ENCODE results near the gene MTIF3.

MTIF3 gene

GRCh38 chr13:27415116-27415515 lies 35.2 kb downstream of the MTIF3 start:
- Histone ChIP-seq H3K4me3 (ENCODE audit: low read length, poor library complexity, severe bottlenecking) (no peak overlapping the region), H3K27me3 (ENCODE audit: insufficient read depth, low read length, poor library complexity, severe bottlenecking) (no peaks in the 10 kb centered on the region)

GRCh38 chr13:27411341-27411740 lies 39.0 kb downstream of the MTIF3 start:
- no peak overlapping the region for H3K4me2 ChIP-seq (ENCODE audit: low read depth, low read length, poor library complexity, severe bottlenecking)
- H3K9ac ChIP-seq (ENCODE audit: low read depth, low read length, poor library complexity, severe bottlenecking): no peak overlapping the region
- no peaks in the 10 kb centered on the region for H3K4me1 ChIP-seq (ENCODE audit: insufficient read depth, low read length, poor library complexity, severe bottlenecking)
- no peak overlapping the region for H2AFZ ChIP-seq (ENCODE audit: low read length)
- no peak overlapping the region for H3K4me3 ChIP-seq (ENCODE audit: low read length, poor library complexity, severe bottlenecking)
- H3F3A ChIP-seq (ENCODE audit: low read depth): no peaks in the 10 kb centered on the region
- H4K20me1 ChIP-seq (ENCODE audit: insufficient read depth, low read length, poor library complexity, severe bottlenecking): no peaks in the 10 kb centered on the region
- H3K9me3 ChIP-seq (ENCODE audit: insufficient read depth, low read depth, low read length): no peaks in the 10 kb centered on the region
- H3K36me3 ChIP-seq (ENCODE audit: insufficient read depth, low read length): no peaks in the 10 kb centered on the region
- no peak for TF ChIP-seq EZH2phosphoT487 (IDR thresholded peaks at IDR 0.05; ENCODE audit: borderline replicate concordance)
- no peak for TF ChIP-seq CTCF (conservative IDR thresholded peaks at IDR 0.05; ENCODE audit: low read length)
- H3K9me2 ChIP-seq (replicated peaks; ENCODE audit: low read depth, low read length): no peaks in the 10 kb centered on the region
- H3K79me2 ChIP-seq (ENCODE audit: insufficient read depth, low read length): no peaks in the 10 kb centered on the region
- H3K27me3 ChIP-seq (ENCODE audit: insufficient read depth, low read length, poor library complexity, severe bottlenecking): no peaks in the 10 kb centered on the region

More at GRCh38 chr13:27415116-27415515, 35.2 kb downstream of the MTIF3 start:
- no peak for TF ChIP-seq CTCF (conservative IDR thresholded peaks at IDR 0.05; ENCODE audit: low read length)
- TF ChIP-seq EZH2phosphoT487 (IDR thresholded peaks at IDR 0.05; ENCODE audit: borderline replicate concordance): no peak
- no peaks in the 10 kb centered on the region for H3K9me3 ChIP-seq (ENCODE audit: insufficient read depth, low read depth, low read length)
- H3K9ac ChIP-seq (ENCODE audit: low read depth, low read length, poor library complexity, severe bottlenecking): no peak overlapping the region
- H3F3A ChIP-seq (ENCODE audit: low read depth): no peaks in the 10 kb centered on the region
- no peaks in the 10 kb centered on the region for H3K9me2 ChIP-seq (replicated peaks; ENCODE audit: low read depth, low read length)
- H3K79me2 ChIP-seq (ENCODE audit: insufficient read depth, low read length): no peaks in the 10 kb centered on the region
- no peaks in the 10 kb centered on the region for H4K20me1 ChIP-seq (ENCODE audit: insufficient read depth, low read length, poor library complexity, severe bottlenecking)
- no peaks in the 10 kb centered on the region for H3K36me3 ChIP-seq (ENCODE audit: insufficient read depth, low read length)
- no peaks in the 10 kb centered on the region for H3K4me1 ChIP-seq (ENCODE audit: insufficient read depth, low read length, poor library complexity, severe bottlenecking)
- no peak overlapping the region for H2AFZ ChIP-seq (ENCODE audit: low read length)
- H3K4me2 ChIP-seq (ENCODE audit: low read depth, low read length, poor library complexity, severe bottlenecking): no peak overlapping the region

- H3K79me2 ChIP-seq (ENCODE audit: insufficient read depth, low read length): no peaks in the 10 kb centered on the region
- no peaks in the 10 kb centered on the region for H3K9me3 ChIP-seq (ENCODE audit: insufficient read depth, low read depth, low read length)
- no peak overlapping the region for H2AFZ ChIP-seq (ENCODE audit: low read length)
- no peaks in the 10 kb centered on the region for H4K20me1 ChIP-seq (ENCODE audit: insufficient read depth, low read length, poor library complexity, severe bottlenecking)
- H3K27me3 ChIP-seq (ENCODE audit: insufficient read depth, low read length, poor library complexity, severe bottlenecking): no peaks in the 10 kb centered on the region
- H3K36me3 ChIP-seq (ENCODE audit: insufficient read depth, low read length): no peaks in the 10 kb centered on the region
- H3F3A ChIP-seq (ENCODE audit: low read depth): no peaks in the 10 kb centered on the region
- no peaks in the 10 kb centered on the region for H3K4me1 ChIP-seq (ENCODE audit: insufficient read depth, low read length, poor library complexity, severe bottlenecking)
- H3K9me2 ChIP-seq (replicated peaks; ENCODE audit: low read depth, low read length): no peaks in the 10 kb centered on the region
- TF ChIP-seq CTCF (conservative IDR thresholded peaks at IDR 0.05; ENCODE audit: low read length) (no peak), EZH2phosphoT487 (IDR thresholded peaks at IDR 0.05; ENCODE audit: borderline replicate concordance) (no peak)
- H3K9ac ChIP-seq (ENCODE audit: low read depth, low read length, poor library complexity, severe bottlenecking): no peak overlapping the region
- no peak overlapping the region for H3K4me3 ChIP-seq (ENCODE audit: low read length, poor library complexity, severe bottlenecking)
- H3K4me2 ChIP-seq (ENCODE audit: low read depth, low read length, poor library complexity, severe bottlenecking): no peak overlapping the region
Observed at GRCh38 chr13:27409013-27409412, 41.4 kb downstream of the MTIF3 start.
